ENCODE measurements around the gene CRHR1.

- TF ChIP-seq CTCF (IDR thresholded peaks at IDR 0.05; ENCODE audit: borderline replicate concordance, extremely low read depth, low read length, poor library complexity, severe bottlenecking): no peak
- TF ChIP-seq EZH2 (IDR thresholded peaks at IDR 0.05; ENCODE audit: borderline replicate concordance, low read depth, low read length, severe bottlenecking): no peak
Measured at GRCh38 chr17:45870342-45870974, 86.3 kb downstream of the CRHR1 start.
